Effector CD4-positive, alpha-beta T cell (primary cell): Measurements from ENCODE around the gene PERM1. TPM values are rescaled to one million over a fixed set of nuclear protein-coding genes. Genes with fewer than 3 reads are reported as not detected.
"Not testable (repeated sequence)": the region's sequence is repeated elsewhere in the genome, so short reads cannot be mapped to it uniquely, and the experiment has no call there.

Experiments used
- DNase-seq: peaks from one replicate; pipeline ENCODE4 v3.0.0-alpha.2; 2020
- total RNA-seq: gene quantifications from one replicate; lab custom pipeline; 2026; lab: John Stamatoyannopoulos, UW

Gene PERM1, protein sequence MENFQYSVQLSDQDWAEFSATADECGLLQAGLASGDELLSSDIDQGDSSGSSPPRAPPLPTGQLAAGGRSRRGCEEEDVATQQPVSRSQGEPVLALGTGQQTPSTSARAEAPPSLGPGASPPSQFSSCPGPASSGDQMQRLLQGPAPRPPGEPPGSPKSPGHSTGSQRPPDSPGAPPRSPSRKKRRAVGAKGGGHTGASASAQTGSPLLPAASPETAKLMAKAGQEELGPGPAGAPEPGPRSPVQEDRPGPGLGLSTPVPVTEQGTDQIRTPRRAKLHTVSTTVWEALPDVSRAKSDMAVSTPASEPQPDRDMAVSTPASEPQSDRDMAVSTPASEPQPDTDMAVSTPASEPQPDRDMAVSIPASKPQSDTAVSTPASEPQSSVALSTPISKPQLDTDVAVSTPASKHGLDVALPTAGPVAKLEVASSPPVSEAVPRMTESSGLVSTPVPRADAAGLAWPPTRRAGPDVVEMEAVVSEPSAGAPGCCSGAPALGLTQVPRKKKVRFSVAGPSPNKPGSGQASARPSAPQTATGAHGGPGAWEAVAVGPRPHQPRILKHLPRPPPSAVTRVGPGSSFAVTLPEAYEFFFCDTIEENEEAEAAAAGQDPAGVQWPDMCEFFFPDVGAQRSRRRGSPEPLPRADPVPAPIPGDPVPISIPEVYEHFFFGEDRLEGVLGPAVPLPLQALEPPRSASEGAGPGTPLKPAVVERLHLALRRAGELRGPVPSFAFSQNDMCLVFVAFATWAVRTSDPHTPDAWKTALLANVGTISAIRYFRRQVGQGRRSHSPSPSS
- not detected for total RNA-seq

DNA sequence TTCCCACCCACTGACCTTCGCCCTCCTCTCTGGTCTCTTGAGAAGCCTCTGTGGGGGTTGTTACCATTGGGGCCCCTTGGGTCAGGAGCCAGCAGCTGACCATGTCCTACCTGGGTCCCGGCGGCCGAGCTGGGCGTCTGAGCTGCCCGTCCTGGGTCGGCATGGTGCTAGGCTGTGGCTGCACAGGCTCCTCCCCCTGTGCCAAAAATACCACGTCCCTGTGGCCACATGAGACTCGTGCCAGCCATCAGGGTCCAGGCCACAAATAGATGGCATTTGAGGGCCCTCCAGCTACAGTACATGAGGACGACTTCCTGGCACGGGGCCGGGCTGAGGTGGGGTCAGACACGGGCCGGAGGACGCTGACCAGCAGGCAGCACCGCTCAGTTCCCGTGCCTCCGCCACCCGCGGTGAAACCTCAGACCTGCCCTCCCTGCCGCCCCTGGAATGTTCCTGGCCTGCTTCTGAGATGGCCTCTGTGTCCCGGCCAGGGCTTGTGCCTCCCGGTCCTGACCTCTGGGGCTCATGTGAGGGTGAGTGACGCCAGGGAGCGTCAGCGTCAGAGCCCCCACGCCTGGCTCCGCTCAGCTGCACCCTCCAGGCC is at the start of gene PERM1:
PERM1 (minus strand) TSS at position 139 of the 604 bp plus-strand sequence. CDS start 1,064 bp downstream, outside the sequence.
- DNase-seq: no peak

DNA sequence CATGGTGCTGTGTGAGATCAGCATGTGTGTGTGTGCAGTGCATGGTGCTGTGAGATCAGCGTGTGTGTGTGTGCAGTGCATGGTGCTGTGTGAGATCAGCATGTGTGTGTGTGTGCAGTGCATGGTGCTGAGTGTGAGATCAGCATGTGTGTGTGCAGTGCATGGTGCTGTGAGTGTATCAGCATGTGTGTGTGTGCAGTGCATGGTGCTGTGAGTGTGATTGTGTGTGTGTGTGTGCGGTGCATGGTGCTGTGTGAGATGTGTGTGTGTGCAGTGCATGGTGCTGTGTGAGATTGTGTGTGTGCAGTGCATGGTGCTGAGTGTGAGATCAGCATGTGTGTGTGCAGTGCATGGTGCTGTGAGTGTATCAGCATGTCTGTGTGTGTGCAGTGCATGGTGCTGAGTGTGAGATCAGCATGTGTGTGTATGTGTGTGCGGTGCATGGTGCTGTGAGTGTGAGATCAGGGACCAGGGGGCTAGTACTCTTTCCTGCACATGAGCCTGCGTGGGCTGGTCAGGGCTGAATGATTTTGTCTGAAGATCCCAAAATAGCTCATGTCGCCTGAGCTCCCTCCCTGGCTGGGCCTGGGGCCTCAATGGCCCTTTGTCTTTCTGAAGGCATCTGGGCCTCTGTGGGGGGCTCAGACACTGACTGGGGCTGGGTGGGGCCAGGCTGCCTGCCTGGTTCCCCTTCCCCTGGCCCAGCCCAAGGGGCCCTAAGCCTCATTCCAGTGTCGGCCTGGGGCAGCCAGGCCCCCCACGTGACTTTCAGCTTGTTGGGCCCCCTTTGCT is 49.2 kb upstream of the PERM1 start:
- DNase-seq: not testable (repeated sequence)

DNA sequence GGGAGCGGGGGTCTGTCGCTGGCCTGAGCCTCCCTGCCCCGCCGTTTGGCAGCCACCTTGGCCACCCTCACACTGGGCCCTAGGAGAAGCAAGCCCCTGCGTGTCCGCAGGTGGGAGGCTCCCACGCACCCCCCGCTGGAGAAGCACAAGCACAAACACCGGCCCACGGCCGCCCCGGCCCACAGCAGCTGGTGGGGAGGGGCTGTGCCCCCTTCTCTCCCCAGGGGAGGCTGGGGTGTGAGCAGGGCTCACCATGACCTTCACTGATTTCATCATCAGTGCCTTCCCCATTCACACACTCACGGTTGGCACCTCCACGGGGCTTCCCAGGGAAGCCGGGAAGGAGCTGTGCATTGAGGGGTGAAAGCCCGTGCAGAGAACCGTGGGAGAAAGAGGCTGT is 45.9 kb upstream of the PERM1 start:
- no peak for DNase-seq

DNA sequence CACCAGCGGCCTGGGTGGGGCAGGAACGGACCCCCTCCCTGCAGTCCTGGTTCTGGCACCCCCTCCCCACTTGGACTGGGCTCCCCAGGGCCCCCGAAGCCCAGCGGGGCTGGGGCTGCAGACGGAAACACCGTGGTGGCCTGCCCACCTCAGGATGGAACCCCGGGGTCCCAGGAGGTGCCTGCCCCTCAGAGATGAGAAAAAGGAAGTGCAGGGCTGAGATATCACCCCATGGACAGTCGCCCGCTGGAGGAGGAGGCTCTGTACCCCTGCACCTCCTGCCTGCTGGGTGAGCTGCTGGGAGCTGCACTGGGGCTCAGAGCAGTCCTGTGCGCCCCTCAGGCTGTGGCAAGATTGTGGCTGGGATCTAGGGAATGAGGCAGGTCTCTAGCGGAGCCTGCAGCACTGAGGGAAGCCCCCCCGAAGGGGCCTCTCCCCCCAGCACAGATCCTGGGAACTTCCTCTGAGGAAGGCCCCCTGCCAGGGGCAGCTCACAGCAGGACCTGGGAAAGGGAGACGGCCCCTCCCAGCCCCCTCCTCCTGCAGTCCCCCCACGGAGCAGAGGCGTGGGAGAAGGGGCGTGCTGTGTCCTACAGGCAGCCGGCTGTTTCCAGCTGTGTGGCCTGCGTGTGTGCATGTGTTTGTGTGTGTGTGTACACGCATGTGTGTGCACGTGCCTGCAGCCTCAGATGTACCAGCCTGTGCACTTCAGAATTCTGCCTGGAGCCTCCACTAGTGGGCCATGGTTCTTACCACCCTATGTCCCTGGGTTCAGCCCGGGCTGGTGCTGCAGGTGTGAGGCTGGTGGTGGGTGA is 44.9 kb upstream of the PERM1 start:
- no peak for DNase-seq

DNA sequence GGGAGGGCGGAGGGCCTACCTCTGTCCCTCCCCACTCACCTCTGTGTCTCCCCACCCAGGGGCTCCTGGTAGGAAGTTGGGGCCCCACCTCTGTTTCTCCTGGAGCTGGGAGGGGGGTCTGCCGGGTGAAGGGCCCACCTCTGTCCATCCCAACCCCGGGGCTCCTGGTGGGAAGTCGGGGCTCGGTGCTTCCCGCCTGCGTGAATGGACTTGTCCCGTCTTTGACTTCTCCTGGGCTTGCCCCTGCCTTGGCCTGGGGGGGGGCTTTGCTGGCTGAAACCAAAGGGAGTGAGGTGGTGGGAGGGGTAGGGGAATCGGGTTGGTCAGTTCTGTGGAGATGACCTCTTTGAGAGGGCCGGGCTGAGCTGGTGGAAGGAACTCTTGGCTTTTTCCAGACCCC is 43.8 kb upstream of the PERM1 start:
- DNase-seq: no peak

DNA sequence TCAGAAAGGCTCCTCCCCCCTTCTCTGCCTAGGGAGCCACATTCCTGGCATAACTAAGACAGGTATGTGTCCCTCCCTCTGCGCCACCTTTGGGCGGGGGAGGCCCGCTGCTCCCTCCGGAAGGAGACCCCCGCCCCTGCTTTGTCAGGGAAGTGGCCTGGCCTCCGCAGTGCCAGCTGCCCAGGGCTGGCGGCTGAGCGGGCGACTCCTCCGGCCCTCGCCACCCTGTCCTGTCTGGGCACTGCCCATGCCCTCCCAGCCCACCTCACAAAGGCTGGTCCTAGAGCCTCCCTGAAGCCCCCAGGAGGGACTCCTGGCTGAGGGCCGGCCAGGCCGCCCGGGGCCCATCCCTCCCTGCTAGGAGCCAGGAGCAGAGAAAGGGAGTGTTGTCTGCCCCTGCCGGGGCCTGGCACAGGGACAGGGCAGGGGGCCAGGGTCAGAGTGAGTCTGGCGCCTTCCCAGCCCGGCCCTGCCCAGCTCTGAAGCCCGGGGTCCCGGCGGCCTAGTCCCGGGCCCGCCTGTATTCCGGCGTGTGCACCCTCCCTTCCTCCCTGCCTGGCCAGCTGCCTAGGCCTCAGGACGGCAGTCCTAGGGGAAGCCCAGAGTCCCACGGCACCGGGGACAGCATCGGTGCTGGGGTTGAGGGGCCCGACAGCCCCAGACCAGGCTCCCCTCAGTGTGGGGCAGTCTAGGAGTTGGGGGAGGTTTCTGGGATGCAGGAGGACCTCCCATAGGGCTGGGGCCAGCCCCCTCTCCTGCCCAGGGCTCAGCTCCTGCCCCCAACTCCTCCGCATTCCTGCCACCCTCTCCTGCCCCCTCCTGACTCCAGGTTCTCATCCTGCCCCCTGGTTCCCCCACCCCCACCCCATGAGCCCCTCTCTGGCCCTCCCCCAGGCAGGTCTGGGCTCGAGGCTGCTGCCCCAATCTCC is 43.1 kb upstream of the PERM1 start:
- DNase-seq: no peak

DNA sequence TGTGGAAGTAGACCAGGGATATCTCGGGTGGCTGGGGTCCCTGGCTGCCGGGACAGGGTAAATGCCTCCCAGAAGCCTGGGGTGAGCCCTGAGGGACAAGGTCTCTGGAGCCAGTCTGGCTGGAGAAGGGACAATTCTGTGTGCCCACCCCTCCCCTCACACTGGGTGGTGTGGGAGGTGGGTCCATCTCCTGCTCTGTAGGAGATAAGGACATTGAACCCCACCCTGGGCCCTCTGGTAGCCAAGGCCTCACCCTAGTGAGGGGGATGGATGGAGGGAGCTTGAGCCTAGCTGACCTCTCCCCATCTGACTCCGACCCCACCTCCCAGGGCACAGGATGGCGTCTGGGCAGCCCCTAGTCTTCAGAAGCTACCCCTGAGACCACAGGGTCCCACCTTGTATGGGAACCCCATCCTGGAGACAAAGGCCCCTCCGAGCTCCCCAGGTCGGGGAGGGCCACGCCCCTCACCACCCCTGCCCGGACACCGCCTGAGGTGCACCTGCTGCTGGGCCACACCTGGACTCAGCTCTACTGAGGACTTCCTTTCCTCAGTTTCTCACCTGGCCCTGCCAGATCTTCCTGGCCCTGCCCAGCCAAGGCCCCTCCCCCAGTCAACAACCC is 42.4 kb upstream of the PERM1 start:
- no peak for DNase-seq

DNA sequence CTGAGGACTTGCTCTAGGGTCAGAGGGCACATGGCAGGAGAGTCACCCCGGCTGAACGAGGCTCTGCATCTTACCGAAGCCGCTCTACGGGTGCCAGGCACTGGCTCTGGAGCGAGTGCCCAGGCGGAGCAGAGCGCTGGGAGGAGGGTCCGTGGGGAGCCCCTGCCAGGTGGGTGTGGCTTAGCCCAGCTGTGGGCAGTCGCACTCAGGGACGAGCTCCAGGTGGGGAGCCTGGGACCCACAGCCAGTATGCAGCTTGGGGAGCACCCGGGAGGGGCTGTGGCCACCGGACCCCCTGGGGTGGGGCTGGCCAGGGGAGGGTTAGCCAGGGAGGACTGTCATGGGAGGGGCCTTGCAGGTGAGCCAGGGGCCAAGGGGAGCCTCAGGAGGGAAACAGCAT is 41.8 kb upstream of the PERM1 start:
- no peak for DNase-seq

DNA sequence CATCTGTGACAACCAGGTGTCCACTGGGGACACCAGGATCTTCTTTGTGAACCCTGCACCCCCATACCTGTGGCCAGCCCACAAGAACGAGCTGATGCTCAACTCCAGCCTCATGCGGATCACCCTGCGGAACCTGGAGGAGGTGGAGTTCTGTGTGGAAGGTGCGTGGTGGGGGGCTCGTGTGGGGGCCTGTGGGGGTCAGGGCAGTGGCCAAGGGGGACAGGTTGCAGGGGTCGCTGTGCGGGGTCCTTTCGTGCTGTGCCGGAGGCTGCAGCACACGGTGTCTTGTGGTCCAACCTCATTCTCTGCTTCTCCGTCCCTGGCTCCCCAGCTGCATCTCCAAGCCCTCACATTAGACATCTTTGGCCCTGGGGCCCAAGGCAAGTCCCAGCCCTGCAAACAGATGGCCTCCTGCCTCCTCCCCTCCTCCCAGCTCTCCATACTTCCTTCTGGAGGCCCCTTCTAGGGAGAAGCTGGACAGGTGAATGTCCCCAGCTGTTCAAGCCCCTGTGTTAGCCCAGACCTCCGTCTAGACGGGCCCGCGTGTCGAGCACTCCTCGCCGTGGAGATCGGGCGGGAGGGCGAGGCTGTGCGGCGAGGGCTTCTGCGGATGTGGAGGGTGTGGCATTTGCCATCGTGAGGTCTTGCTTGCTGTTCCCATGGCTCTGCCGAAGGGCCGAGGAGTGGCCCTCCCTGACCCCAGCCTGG is 40.6 kb upstream of the PERM1 start:
- DNase-seq: no peak

DNA sequence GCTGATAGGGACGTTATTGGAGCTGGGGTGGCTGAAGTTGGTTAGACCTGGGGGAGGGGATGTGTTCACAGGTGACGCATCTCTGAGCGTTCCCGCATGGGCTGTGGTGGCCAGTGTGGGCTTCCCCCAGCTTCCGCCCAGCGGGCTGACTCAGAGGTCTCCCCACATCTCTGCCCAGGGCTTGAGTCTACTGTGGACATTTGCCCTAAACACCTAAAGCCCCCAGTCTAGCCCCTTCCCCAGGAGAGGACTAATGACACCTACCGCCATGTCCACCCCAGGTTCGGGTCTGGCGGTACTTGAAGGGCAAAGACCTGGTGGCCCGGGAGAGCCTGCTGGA is 40.0 kb upstream of the PERM1 start:
- DNase-seq: no peak

DNA sequence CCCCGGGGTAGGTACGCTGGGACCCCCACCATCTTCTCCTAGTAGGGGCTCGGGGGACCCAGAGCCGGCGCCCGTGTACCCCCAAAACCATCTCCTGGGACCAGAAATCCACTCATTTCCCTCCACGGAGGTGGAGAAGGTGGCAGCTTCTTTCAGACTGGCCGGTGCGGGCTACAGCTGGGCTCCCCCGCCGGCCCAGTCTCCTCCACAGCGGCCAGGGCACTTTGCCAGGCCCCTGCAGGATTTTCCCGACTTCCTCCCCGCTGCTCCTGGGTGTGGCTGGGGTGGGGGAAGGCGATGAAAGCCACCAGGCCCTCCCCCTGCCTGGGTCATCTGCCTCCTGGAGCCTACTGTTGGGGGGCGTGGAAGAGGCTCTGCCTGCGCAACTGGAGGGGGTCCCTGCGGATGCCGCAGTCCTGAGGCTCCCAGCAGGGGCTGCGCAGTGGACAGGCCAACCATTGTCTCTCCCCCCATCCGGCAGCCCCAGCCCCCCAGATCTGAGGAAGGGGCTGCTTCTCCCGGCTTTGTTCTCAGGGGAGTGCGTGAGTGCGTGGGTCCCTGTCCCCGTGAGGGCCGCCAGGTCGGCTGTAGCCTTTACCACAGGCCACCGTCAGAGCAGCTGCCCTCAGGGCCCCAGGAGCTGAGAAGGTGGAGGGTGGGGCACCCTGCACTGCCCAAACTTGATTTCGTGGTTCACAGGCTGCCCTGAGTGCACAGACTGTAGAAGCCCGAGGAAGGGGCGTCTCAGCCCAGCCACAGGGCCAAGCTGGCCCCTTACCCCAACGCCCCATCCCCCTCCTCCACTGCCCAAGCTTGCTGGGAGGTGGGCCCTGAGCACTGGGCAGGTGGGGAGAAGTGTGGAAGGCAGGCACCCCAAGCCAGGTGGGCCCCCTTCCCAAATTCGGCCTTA is 39.4 kb upstream of the PERM1 start:
- DNase-seq: no peak

DNA sequence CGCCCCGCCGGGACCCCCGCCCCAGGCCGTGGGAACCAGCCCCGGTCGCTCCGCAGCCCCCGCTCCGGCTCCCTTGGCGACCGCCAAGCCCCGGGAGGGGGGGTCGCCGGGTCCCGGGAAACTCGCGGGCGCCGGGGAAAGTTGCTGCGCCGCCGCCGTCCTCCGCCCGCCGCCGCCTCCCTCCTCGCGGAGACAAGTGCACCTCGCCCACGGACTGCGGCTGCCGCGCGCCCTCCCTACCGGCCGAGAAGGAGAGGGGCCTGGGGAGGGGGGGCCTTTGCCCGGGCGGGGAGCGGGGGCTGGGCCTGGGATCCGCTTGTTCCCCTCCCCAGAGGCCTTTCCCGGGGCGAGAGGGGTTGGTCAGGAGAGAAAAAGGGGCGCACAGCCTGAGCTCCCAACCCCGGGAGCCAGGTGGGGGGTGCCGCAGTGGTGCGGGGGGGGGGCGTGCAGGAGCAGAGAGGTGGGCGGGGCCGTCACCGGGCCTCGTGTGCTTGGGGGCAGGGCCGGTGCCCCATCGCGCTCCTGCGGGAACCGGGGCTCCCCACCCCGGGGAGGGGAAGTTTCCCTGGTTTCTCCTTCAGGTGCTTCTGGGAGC is 38.6 kb upstream of the PERM1 start:
- no peak for DNase-seq

DNA sequence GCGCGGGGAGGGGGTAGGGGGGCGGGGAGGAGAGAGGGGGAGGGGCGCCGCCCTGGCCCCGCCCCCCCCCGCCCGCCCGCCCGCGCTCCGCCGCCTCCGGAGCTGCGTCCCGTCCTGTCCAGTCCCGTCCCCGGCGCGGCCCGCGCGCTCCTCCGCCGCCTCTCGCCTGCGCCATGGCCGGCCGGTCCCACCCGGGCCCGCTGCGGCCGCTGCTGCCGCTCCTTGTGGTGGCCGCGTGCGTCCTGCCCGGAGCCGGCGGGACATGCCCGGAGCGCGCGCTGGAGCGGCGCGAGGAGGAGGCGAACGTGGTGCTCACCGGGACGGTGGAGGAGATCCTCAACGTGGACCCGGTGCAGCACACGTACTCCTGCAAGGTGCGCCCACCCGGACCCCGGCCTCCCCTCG is 38.1 kb upstream of the PERM1 start, which contains the start of gene AGRN:
AGRN (plus strand) TSS at position 121 of the 405 bp plus-strand sequence; CDS start at position 174, 53 bp downstream.
- DNase-seq: no peak

DNA sequence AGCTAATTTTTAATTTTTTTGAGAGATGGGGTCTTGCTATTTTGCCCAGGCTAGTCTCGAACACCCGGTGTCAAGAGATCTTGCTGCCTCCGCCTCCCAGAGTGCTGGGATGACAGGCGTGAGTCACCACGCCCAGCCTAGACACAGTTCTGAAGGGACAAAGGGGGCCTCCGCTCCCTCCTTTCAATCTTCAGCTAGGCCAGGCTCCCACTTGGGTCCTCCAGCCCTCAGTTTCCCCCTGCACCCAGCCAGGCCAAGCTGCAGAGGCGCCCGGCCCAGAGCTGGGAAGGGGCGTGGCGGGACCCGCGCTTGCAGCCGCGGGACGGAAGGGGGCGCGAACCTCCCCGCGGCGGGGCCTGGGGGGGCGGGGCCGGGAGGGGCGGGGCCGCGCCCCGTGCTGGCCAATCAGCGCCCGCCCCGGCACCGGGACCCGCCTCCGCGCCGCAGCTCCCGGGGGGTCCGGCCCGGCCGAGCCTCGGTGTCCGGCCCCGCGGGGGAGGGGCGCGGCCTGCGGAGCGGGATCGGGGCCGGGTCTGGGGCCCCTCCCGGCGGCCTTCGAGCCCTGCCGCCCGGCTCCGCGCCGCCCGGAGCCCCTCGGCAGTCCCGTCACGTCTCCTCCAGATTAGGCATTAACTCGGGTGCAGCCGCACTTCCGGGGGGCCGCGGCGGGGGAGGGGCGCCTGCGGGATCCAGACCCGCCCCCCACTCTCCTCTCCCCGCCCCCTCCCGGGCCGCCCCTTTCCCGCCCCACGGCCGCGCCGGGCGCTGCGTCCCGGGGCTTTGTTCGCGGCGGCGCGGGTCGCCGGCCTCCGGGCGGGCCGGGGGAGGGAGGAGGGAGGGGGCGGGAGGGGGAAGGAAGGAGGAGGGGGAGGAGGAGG is 37.5 kb upstream of the PERM1 start:
- DNase-seq: peak; percentile 69

DNA sequence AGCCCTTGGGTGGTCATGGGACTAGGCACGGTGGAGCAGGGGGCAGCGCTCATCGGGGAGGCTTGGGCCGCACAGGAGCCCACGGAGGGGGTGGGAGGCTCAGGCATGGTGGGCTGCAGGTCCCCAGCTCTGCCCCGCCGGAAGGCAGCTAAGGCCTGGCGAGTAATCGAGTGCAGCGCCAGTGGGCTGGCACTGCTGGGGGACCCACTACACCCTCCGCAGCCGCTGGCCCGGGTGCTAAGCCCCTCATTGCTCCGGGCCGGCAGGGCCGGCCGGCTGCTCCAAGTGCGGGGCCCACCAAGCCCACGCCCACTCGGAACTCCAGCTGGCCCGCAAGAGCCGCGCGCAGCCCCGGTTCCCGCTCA is 36.4 kb upstream of the PERM1 start:
- DNase-seq: not testable (repeated sequence)

DNA sequence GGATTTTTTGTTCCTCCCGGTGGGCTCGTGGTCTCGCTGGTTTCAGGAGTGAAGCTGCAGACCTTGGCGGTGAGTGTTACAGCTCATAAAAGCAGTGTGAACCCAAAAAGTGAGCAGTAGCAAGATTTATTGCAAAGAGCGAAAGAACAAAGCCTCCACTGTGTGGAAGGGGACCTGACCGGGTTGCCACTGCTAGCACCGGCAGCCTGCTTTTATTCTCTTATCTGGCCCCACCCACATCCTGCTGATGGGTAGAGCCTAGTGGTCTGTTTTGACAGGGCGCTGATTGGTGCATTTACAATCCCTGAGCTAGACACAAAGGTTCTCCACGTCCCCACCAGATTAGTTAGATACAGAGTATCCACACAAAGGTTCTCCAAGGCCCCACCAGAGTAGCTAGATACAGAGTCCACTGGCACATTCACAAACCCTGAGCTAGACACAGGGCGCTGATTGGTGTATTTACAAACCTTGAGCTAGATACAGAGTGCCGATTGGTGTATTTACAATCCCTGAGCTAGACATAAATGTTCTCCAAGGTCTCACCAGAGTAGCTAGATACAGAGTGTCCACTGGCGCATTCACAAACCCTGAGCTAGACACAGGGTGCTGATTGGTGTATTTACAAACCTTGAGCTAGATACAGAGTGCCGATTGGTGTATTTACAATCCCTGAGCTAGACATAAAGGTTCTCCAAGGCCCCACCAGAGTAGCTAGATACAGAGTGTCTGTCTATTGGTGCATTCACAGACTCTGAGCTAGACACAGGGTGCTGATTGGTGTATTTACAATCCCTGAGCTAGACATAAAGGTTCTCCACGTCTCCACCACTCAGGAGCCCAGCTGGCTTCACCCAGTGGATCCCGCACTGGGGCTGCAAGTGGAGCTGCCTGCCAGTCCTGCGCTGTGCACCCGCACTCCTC is 35.8 kb upstream of the PERM1 start:
- not testable (repeated sequence) for DNase-seq
